Measurements from ENCODE around the gene DLG2. TPM values are rescaled to one million over a fixed set of nuclear protein-coding genes. Genes with fewer than 3 reads are reported as not detected.
"Not testable (repeated sequence)": the region's sequence is repeated elsewhere in the genome, so short reads cannot be mapped to it uniquely, and the experiment has no call there.

The DLG2 gene
- polyA plus RNA-seq, 4 donors, result 6.8 to 14.7 (median 13.2) TPM

DNA sequence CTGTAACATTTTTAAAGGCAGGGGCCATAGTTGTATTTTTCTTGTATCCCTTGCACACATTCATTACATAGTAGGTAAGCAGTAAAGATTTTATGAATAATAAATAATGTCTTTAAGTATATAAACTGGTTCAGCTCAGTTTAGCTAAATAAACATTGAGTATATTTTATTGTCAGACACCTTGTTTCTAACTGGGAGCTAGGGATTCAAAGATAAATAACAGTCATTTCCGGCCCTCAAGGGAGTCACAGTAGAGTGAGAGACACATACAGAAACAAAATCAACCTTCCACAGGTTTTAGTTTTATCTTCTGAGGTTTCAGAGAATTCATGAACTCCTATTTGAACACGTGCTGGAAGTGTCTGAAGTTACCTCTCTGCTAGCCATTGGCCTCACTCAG, 760.2 kb downstream of the DLG2 start:
- no peak for DNase-seq (ENCODE audit: low read depth in 4 of 4, low spot score in 3 of 4)

GRCh38 chr11:84865791-84866535, 761.2 kb downstream of the DLG2 start:
- DNase-seq (ENCODE audit: low read depth in 4 of 4, low spot score in 3 of 4), result no peak

- no peak for DNase-seq (ENCODE audit: low read depth in 4 of 4, low spot score in 3 of 4)
Measured at GRCh38 chr11:84865257-84865656, 761.9 kb downstream of the DLG2 start.

GRCh38 chr11:84857746-84858145, 769.4 kb downstream of the DLG2 start:
- no peak for DNase-seq (ENCODE audit: low read depth in 4 of 4, low spot score in 3 of 4)

- DNase-seq (ENCODE audit: low read depth in 4 of 4, low spot score in 3 of 4), result no peak
Measured at GRCh38 chr11:84855508-84856245, 771.5 kb downstream of the DLG2 start.

DNA sequence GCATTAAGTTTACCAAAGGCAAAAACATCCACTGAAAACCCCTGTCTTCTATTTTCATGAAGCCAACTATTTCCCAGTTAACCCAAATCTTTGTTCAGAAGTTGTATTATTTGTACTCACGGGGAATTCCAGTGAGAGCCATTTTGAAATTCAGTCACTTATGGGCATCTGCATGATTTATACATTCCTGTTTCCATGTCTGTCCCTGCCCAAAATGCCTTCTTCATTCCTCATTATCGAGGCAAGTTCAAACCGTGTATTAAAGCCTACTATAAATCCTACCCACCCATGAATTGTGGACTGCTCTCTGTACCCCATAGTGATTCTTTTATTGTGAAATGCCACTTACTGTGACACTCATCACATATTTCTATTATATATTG, 772.7 kb downstream of the DLG2 start:
- DNase-seq (ENCODE audit: low read depth in 4 of 4, low spot score in 3 of 4), result no peak

- DNase-seq (ENCODE audit: low read depth in 4 of 4, low spot score in 3 of 4), result no peak
Measured at GRCh38 chr11:84853841-84854497, 773.2 kb downstream of the DLG2 start.

GRCh38 chr11:84847842-84848241, 779.3 kb downstream of the DLG2 start:
- DNase-seq (ENCODE audit: low read depth in 4 of 4, low spot score in 3 of 4), result no peak

GRCh38 chr11:84840201-84840600, 786.9 kb downstream of the DLG2 start:
- not testable (repeated sequence) for DNase-seq (ENCODE audit: low read depth in 4 of 4, low spot score in 3 of 4)

GRCh38 chr11:84837402-84838069, 789.6 kb downstream of the DLG2 start:
- DNase-seq (ENCODE audit: low read depth in 4 of 4, low spot score in 3 of 4), result no peak

- no peak for DNase-seq (ENCODE audit: low read depth in 4 of 4, low spot score in 3 of 4)
Measured at GRCh38 chr11:84836371-84836770, 790.8 kb downstream of the DLG2 start.

- no peak for DNase-seq (ENCODE audit: low read depth in 4 of 4, low spot score in 3 of 4)
Measured at GRCh38 chr11:84833488-84834088, 793.6 kb downstream of the DLG2 start.

- DNase-seq (ENCODE audit: low read depth in 4 of 4, low spot score in 3 of 4), result no peak
Measured at GRCh38 chr11:84830372-84830771, 796.8 kb downstream of the DLG2 start.

- DNase-seq (ENCODE audit: low read depth in 4 of 4, low spot score in 3 of 4), result no peak
Measured at GRCh38 chr11:84829162-84829561, 798.0 kb downstream of the DLG2 start.

- no peak for DNase-seq (ENCODE audit: low read depth in 4 of 4, low spot score in 3 of 4)
Measured at GRCh38 chr11:84828616-84829015, 798.5 kb downstream of the DLG2 start.

DNA sequence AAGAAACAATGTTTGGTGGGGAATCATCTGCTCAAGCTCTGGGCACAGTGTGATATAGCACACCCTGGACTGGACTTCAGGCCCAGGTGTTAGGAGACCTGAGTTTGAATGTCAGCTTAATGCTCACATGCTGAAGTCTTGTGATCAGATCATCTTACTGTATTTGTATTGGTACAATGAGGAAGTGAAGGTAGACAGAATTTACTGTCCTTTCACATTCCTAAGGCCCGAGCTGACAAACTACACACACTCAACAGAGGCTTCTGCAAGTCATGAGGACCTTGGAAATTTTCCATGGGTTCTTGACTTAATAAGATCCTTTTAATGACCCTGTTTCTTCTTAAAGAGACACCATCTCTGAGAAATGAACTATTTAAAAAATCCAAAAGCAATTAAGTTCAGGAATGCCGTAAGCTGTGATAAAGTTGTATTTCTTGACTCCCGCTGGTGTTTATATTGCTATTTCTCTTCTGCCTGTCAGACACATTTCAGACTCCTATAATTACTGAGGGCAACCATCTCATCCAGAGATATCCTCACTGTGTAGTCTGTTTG, 802.0 kb downstream of the DLG2 start:
- DNase-seq (ENCODE audit: low read depth in 4 of 4, low spot score in 3 of 4), result peak in 2 of 4 donors; percentile 2 to 37

DNA sequence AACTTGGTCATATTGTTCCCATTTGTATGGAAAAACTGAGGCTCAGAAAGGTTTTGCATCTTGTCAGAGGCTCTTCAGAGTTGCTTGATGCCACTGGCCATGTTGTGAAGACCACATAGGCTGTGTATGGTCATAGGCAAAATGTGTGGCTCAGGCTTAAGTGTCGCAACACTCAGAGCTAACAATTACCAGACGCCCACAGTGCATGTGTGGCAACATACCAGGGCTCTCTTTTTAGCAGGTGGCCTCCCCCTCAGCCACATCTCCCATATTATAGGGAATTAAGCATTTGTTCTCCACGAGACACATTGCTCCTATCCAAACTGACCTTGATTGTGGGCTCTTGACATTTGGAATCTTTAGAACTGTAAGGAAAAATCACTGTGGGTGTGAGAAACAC, 802.5 kb downstream of the DLG2 start:
- DNase-seq (ENCODE audit: low read depth in 4 of 4, low spot score in 3 of 4), result no peak

- DNase-seq (ENCODE audit: low read depth in 4 of 4, low spot score in 3 of 4), result no peak
Measured at GRCh38 chr11:84819537-84819936, 807.6 kb downstream of the DLG2 start.

GRCh38 chr11:84819128-84819527, 808.0 kb downstream of the DLG2 start:
- DNase-seq (ENCODE audit: low read depth in 4 of 4, low spot score in 3 of 4), result no peak

DNA sequence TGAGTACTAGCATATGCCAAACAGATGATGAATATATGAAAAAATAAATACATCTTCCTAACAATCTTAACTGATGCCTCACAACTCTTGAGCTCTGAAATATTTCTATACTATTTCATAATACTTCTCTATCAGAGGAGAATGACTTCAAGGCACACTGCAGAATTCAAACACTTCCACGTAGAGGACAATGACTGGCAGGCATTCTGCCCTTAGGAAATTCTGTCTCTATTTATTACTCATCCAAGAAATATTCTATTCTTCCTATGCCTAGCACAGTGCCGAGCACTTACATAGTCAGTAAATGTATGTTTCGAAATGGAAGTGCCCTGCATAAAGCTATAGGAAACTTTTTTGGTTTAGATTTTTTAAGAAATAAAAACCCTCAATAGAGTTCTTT, 809.1 kb downstream of the DLG2 start:
- no peak for DNase-seq (ENCODE audit: low read depth in 4 of 4, low spot score in 3 of 4)
